Mucosa of descending colon (tissue), 3 donors: Measurements from ENCODE around the gene RUFY1. TPM values are rescaled to one million over a fixed set of nuclear protein-coding genes. Genes with fewer than 3 reads are reported as not detected.
"Not testable (repeated sequence)": the region's sequence is repeated elsewhere in the genome, so short reads cannot be mapped to it uniquely, and the experiment has no call there.

Experiments used
- ATAC-seq: fragments of 200-7000 bp; cut with Tn5 transposase; one replicate; pipeline ENCODE4 v1.9.1; 2020; ENCODE audit warnings: mild to moderate bottlenecking, moderate library complexity
- DNase-seq, 3 donors: peaks; one replicate each; pipeline ENCODE4 v3.0.0-alpha.2; 2020
- H3K36me3 ChIP-seq: fragments of 200-600 bp; one replicate; pipeline ENCODE4 v1.8.0; 2021; ENCODE audit warnings: low read depth, mild to moderate bottlenecking
- H3K4me1 ChIP-seq: fragments of 200-600 bp; one replicate; pipeline ENCODE4 v1.8.0; 2021; ENCODE audit warnings: low read depth, mild to moderate bottlenecking
- H3K4me3 ChIP-seq: fragments of 200-600 bp; one replicate; pipeline ENCODE4 v1.8.0; 2021; ENCODE audit warnings: mild to moderate bottlenecking
- H3K9me3 ChIP-seq: fragments of 200-600 bp; one replicate; pipeline ENCODE4 v1.8.0; 2021; ENCODE audit warnings: mild to moderate bottlenecking
- intact Hi-C, 2 donors: fragments of 100-400 bp; cut with DNase I in 1 of 2; cut with micrococcal nuclease in 1 of 2; formaldehyde crosslinking; loops; one replicate each; pipeline versions ENCODE4 v1.11.0 to v1.11.1; 2022; cut with DNase I, micrococcal nuclease
- total RNA-seq, 3 donors: library from RNA; stranded (reverse); fragmentation: NEBNext Ultra II Directional in 2 of 3; extraction: Animal tissue kit (Norgen Biotek cat#: 25700) in 2 of 3; gene quantifications; one replicate each; pipeline versions ENCODE4 v1.2.1 to v1.2.4, GENCODE V29; 2021 to 2023
- TF ChIP-seq, protein P1 (sequence below): fragments of 200-600 bp; IDR thresholded peaks from one replicate; pipeline ENCODE4 v1.8.0; 2022; ENCODE audit warnings: antibody characterized with exemption, mild to moderate bottlenecking
- donor health status: DM: no; HTN: no; CAD: no; lungs with moderate emphysema.
- donor health status: DM: no; HTN: no; CAD: no.
- donor health status: DM: no; HTN: yes; CAD: no.

The RUFY1 gene
- total RNA-seq, 3 donors from 2014 or later: 34.2 to 55.5 (median 45.0) TPM

DNA sequence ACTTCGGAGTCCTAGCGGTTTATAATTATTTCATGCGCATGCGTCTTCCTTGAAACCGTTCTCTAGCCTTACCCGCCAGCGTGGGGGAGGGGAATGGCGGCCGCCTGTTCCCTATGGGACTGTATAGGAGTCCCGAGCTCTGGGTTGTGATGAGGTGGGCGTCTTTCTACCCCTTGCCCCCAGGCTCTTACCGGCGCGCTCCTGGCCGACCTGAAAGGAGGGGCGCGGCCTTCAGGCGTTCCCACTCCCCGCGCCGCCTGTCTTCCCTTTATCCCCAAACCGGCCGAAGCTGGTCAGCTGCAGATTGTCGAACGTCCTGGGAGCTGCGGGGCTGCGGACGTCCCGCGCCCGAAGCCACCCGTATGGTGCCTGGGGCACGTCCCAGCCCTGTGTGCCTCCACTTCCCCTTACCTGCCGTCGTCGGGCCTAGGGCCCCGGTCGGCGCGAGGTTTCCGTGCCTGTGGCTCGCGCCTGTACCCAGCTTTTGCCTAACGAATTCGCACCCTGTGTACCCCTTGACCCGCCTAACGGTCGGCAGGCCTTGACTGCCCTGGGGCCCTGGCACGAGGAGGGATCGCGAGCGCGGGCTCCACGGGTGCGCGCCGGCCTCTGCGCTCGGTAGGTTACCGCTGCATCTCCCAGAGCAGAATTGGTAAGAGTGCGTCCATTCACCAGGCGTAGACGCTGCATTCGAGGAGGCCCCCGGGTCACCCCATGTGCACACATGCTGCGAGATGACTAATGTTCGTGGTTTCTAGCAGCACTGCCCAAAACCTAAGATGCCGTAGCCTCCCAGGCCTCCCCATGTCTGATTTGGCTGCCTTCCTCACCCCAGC is 73.8 kb downstream of the RUFY1 start:
- Histone ChIP-seq H3K4me1 (peaks cover 34% of the 10 kb centered on the region), H3K9me3 (no peaks in the 10 kb centered on the region), H3K36me3 (no peaks in the 10 kb centered on the region), H3K4me3 (peak overlapping the region; percentile 96)
- TF ChIP-seq, protein P1, sequence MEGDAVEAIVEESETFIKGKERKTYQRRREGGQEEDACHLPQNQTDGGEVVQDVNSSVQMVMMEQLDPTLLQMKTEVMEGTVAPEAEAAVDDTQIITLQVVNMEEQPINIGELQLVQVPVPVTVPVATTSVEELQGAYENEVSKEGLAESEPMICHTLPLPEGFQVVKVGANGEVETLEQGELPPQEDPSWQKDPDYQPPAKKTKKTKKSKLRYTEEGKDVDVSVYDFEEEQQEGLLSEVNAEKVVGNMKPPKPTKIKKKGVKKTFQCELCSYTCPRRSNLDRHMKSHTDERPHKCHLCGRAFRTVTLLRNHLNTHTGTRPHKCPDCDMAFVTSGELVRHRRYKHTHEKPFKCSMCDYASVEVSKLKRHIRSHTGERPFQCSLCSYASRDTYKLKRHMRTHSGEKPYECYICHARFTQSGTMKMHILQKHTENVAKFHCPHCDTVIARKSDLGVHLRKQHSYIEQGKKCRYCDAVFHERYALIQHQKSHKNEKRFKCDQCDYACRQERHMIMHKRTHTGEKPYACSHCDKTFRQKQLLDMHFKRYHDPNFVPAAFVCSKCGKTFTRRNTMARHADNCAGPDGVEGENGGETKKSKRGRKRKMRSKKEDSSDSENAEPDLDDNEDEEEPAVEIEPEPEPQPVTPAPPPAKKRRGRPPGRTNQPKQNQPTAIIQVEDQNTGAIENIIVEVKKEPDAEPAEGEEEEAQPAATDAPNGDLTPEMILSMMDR: no peak
- peak in 1 of 3 donors; percentile 98 for DNase-seq
- intact Hi-C loops: no loop called here
- ATAC-seq: peak; percentile 17

DNA sequence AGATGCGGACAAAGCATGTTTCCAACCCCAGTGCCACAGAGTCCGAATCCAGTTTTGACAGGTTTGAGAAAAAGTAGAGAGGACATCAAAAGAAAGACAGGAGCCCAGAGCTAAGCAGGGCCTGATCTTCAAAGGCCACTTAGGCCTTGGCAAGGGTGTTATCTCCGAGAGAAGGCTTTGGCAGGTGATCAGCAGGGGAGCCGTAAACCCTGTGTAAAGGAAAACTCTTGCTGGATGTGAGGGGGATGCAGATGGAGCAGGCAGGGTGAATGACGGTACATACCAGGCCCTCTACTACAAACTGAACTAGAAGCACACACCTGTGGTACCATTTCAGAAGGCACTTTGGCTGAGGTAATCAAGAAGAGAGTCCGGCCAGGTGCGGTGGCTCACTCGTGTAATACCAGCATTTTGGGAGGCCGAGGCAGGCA is 74.5 kb downstream of the RUFY1 start:
- no peak for DNase-seq
- Histone ChIP-seq H3K9me3 (no peaks in the 10 kb centered on the region), H3K4me1 (peaks cover 27% of the 10 kb centered on the region), H3K36me3 (no peaks in the 10 kb centered on the region), H3K4me3 (no peak overlapping the region)
- ATAC-seq: no peak
- TF ChIP-seq, protein P1: no peak
- intact Hi-C loops: no loop called here

DNA sequence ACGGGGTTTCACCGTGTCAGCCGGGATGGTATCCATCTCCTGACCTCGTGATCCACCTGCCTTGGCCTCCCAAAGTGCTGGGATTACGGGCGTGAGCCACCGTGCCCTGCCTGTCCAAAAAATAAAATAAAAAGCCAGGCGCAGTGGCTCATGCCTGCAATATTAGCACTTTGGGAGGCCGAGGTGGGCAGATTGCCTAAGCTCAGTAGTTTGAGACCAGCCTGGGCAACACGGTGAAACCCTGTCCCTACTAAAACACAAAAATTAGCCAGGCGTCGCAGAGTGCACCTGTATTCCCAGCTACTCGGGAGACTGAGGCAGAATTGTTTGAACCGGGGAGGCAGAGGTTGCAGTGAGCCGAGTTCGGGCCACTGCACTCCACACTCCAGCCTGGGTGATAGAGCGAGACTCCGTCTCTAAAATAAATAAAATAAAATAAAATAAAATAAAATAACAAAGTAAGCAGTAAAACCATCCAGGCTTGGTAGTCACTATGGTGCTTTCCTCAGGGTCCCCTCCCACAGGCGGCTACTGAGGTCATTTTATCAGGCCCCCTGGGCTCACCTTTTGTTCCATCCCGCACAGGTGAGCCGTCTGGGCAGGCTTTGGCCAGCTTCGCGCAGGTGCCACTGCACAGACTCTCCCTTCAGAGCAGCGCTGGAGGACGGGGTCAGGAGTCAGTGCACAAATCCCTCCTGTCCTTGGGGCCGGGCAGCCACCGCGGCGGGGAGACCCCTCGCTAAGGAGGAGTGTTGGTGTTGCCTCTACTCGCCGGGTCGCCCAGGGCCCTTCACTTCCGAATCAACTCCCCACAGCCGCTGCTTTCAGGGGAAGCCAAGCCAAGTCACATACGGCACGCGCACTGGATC is 83.4 kb downstream of the RUFY1 start:
- H3K4me3 ChIP-seq, intact Hi-C loops, H3K36me3 ChIP-seq, H3K4me1 ChIP-seq, H3K9me3 ChIP-seq: not testable (repeated sequence)
- DNase-seq (peak in 1 of 3 donors; percentile 28), ATAC-seq (peak; percentile 70)

DNA sequence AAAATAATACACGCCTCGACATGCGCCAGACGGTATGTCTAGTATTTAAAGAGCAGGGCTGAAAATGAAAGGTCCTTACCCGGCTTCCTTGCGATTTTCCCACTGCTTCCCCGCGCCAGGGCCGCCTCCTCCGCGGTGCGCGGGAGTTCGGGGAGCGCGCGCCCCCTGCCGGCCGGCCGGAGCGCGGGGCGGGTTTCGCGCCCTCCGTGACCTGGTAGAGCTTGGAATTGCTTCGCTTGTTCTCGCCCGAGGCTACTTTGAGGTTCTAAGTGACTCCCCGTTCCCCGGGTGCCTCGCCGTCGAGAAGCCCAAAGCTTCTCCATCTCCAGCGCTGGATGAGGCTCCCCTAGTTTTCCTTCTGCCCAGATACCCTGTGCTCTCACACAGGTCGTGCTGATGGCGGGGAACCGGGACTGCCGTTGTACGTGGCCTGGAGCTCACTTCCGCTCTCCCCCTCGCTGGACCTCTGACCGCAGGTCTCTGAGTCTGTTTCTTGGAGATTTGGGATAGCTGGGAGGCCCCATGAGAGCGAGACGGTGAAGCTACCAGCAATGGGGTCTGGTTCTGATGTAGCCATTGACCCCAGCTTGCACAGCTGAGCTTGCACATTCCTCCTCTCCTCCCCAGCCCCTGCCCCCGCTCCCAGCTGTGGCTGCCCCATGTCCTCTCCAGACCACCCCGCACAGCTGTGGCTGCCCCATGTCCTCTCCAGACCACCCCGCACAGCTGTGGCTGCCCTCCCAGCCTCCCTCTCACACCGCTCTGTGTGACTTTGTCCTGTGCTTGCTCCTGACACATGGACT is 84.2 kb downstream of the RUFY1 start:
- H3K4me3 ChIP-seq, intact Hi-C loops, H3K9me3 ChIP-seq, H3K4me1 ChIP-seq, H3K36me3 ChIP-seq: not testable (repeated sequence)
- DNase-seq (peak in 2 of 3 donors; percentile 51 to 52), ATAC-seq (peak; percentile 98)

DNA sequence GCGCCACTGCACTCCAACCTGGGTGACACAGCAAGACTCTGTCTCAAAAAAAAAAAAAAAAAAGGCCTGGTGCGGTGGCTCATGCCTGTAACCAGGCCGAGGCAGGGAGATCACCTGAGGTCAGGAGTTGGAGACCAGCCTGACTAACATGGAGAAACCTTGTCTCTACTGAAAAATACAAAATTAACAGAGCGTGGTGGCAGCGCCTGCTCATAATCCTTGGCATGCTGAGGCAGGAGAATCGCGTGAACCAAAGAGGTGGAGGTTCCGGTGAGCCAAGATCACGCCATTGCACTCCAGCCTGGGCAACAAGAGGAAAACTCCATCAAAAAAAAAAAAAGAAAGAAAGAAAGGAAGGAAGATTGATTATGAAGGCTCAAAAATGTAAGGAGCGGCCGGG is 88.9 kb downstream of the RUFY1 start:
- intact Hi-C loops, H3K4me3 ChIP-seq, DNase-seq, ATAC-seq, H3K4me1 ChIP-seq, H3K9me3 ChIP-seq, H3K36me3 ChIP-seq: not testable (repeated sequence)

DNA sequence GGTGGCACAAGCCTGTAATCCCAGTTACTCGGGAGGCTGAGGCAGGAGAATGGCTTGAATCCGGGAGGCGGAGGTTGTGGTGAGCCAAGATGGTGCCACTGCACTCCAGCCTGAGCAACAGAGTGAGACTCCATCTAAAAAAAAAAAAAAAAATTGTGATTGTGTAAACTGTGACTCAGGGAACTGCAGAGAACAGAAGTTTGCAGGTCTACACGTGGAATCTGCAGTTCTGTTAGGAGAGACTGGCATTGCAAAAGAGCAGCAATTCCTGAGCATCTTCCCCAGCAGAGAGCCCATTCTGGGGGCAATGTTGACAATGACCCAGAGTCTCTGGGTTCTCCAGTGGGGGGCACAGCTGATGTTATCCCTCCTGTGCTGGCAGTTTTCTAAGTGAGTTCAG is 91.4 kb downstream of the RUFY1 start:
- H3K4me1 ChIP-seq, H3K4me3 ChIP-seq, DNase-seq, H3K9me3 ChIP-seq, intact Hi-C loops, H3K36me3 ChIP-seq, ATAC-seq: not testable (repeated sequence)

DNA sequence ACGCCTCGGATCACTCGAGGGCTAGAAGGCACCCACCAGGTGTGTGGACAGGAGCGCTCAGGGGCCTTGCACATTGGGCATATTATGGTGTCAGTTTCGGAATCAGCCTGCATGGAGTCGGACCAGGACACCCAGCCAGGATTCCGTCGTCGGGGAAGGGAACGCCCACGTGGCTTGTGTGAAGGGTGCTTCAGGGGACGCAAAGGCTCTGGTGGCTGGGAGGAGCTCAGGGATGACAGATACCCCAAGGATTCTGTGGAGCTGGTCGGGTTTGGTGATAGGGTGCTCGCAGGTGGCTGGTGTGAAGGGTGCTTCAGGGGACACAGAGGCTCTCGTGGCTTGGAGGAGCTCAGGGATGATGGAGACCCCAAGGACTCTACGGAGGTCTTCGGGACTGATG is 92.3 kb downstream of the RUFY1 start:
- ATAC-seq, H3K4me1 ChIP-seq, H3K9me3 ChIP-seq, intact Hi-C loops, H3K36me3 ChIP-seq, H3K4me3 ChIP-seq: not testable (repeated sequence)
- DNase-seq: peak in 1 of 3 donors; percentile 19

DNA sequence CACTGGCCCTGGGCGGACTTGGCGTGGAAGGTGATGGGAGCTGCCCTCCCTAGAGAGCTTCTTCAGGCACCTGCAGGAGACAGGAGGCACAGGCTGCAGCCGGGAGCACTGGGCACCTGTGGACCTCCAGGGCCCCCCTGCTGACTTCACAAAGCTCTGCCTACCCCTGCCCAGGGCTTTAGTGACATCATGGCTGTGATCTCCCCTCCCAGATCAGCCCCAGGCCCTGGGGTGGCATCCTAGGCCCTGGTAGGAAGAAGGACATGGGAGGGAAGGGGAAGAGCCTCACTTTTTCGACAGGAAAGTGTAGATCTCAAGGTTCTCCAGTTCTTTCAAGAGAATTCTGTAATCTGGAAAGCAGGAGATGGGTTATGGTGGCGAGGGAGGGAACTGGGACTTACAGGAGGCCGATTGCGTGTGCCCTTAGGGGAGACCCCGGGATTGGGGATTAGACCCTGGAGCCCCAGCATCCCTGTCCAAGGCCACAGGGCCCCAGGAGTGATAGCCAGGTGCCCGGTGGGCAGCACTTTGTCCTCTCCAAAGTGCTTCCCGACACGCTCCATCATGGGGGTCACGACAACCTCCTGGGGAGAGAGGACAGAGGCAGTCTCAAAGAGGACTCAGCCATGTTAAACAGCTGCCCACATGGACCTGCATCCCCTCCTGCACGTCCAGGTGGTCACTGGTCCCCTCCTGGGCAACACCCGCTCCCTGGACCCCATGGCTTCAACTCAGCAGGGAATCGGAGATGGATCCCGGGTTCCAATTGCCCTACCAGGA is 93.0 kb downstream of the RUFY1 start:
- H3K4me3 ChIP-seq, intact Hi-C loops, ATAC-seq, H3K36me3 ChIP-seq, H3K4me1 ChIP-seq, H3K9me3 ChIP-seq: not testable (repeated sequence)
- DNase-seq: peak in 1 of 3 donors; percentile 12

DNA sequence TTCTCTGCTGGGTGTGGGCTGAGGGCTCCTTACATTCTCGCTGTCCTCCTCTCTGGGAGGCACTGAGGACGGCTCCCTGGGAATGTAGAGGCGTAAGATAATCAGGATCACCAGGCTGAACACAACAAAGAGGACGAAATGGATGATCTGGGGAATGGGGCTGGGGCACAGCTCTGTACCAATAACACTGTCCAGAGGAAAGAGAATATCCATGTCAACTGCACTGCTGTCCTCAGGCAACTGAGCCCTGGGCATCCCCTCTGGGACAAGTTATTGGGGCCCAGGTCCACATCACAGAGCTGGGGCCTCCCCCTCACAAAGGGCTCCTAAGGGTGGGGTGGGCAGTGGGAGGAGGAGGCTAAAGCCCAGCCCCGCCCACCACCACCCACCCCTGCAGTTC is 94.4 kb downstream of the RUFY1 start:
- H3K4me1 ChIP-seq, H3K4me3 ChIP-seq, intact Hi-C loops, H3K9me3 ChIP-seq, H3K36me3 ChIP-seq: not testable (repeated sequence)
- ATAC-seq (peak; percentile 13), DNase-seq (peak in 1 of 3 donors; percentile 10)
